Prostate gland (tissue), 2 donors: ENCODE results near the gene CHST6.
"Not testable (repeated sequence)": the region's sequence is repeated elsewhere in the genome, so short reads cannot be mapped to it uniquely, and the experiment has no call there.

ENCODE experiments used
- POLR2A ChIP-seq: fragments of 450-650 bp; IDR thresholded peaks from one replicate; pipeline ENCODE4 v1.6.1; 2016; ENCODE audit warnings: antibody characterized with exemption, mild to moderate bottlenecking
- TF ChIP-seq, protein P1 (sequence below), 4 experiments: fragments of 200-600 bp in 2 of 4; fragments of 450-650 bp in 2 of 4; sonication (generic) in 2 of 4; IDR thresholded peaks; 1 replicate in 3 of 4; 2 replicates in 1 of 4; pipeline ENCODE4 v1.5.1; 2016 to 2019; ENCODE audit warnings: antibody characterized with exemption in 4 of 4, mild to moderate bottlenecking in 2 of 4, moderate library complexity in 2 of 4

DNA sequence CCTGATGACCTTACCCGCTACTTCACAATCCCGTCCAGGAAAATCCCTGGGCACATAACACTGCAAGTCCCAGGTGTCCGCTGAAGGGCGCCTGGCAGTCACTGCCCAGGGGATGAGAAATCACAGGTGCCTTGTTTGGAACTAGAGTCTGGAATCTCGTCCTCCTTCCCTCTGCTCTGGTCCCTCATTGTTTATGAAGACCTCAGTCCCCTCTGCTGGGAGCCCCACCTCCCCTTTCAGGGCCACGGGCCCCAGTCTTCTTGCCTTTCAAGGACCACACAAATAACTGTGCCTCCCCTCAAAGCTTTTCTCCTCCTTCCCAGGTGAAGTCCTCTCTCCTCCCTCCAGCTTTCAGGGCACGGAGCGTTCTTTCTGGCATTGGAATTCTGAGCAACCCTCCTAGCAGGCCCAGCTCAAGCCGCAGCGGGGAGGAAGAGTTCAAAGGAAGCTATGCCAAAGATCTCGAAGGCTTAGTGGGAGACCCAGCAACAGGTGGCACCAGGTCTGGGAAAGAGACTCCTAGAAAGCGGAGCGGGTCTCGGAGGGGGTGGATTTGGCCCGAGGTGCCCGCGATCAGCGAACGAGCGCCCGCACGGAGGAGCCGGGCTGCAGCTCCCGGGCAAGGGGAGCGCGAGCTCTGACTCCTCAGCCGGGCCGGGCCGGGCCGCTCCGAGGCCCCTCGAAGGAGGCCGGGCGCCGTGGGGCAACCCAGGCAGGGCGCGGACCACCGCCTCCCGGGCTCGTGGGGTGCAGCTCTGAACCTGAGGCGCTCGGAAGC is 21.1 kb upstream of the CHST6 start:
- TF ChIP-seq, protein P1, sequence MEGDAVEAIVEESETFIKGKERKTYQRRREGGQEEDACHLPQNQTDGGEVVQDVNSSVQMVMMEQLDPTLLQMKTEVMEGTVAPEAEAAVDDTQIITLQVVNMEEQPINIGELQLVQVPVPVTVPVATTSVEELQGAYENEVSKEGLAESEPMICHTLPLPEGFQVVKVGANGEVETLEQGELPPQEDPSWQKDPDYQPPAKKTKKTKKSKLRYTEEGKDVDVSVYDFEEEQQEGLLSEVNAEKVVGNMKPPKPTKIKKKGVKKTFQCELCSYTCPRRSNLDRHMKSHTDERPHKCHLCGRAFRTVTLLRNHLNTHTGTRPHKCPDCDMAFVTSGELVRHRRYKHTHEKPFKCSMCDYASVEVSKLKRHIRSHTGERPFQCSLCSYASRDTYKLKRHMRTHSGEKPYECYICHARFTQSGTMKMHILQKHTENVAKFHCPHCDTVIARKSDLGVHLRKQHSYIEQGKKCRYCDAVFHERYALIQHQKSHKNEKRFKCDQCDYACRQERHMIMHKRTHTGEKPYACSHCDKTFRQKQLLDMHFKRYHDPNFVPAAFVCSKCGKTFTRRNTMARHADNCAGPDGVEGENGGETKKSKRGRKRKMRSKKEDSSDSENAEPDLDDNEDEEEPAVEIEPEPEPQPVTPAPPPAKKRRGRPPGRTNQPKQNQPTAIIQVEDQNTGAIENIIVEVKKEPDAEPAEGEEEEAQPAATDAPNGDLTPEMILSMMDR (IDR thresholded peaks at IDR 0.05), result not testable (repeated sequence)
- not testable (repeated sequence) for TF ChIP-seq POLR2A
